ENCODE results near the gene FLOT1. TPM values are rescaled to one million over a fixed set of nuclear protein-coding genes. Genes with fewer than 3 reads are reported as not detected.

FLOT1 gene
- total and polyA plus RNA-seq, 9 of the 15 experiments (the other 6 are each of a cell fraction or from before 2014, with no cell fraction given), result 11.7 to 149 (median 118) TPM

GRCh38 chr6:30742316-30743098 is at the start of gene FLOT1 (continued):
- TF ChIP-seq CHD7 (IDR thresholded peaks at IDR 0.05; ENCODE audit: low read depth, low read length) (peak; percentile 18), NFRKB (IDR thresholded peaks at IDR 0.05; ENCODE audit: low read depth) (peak; percentile 47; the same call in 1 of the 2 replicates), GTF2A2 (tag; IDR thresholded peaks at IDR 0.05) (no peak), PHTF2 (CRISPR knock-in tag; IDR thresholded peaks at IDR 0.05) (no peak), RBFOX2 (IDR thresholded peaks at IDR 0.05; ENCODE audit: low read depth, low read length) (peak; percentile 97), ETS2 (tag; IDR thresholded peaks at IDR 0.05; ENCODE audit: borderline replicate concordance, poor library complexity, severe bottlenecking) (peak; percentile 49), SUPT5H (IDR thresholded peaks at IDR 0.05) (peak; percentile 72; the same call in 1 of the 2 replicates), HNRNPK (IDR thresholded peaks at IDR 0.05; ENCODE audit: low read depth, low read length, poor library complexity, severe bottlenecking) (peak; percentile 93), NEUROD1 (IDR thresholded peaks at IDR 0.05; ENCODE audit: borderline replicate concordance, low read depth, low read length, partially characterized antibody) (peak; percentile 16)
- TF ChIP-seq, protein P1, sequence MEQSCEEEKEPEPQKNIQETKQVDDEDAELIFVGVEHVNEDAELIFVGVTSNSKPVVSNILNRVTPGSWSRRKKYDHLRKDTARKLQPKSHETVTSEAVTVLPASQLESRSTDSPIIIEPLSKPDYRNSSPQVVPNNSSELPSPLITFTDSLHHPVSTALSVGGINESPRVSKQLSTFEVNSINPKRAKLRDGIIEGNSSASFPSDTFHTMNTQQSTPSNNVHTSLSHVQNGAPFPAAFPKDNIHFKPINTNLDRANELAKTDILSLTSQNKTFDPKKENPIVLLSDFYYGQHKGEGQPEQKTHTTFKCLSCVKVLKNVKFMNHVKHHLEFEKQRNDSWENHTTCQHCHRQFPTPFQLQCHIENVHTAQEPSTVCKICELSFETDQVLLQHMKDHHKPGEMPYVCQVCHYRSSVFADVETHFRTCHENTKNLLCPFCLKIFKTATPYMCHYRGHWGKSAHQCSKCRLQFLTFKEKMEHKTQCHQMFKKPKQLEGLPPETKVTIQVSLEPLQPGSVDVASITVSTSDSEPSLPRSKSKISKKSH (CRISPR knock-in tag; IDR thresholded peaks at IDR 0.05), result no peak
